Loucy (cell line): ENCODE data around the gene VHLL.

ENCODE experiments used
- EZH2phosphoT487 ChIP-seq: fragments of 200-600 bp; IDR thresholded peaks from 2 replicates; pipeline ENCODE4 v1.6.1; 2018; ENCODE audit warnings: antibody characterized with exemption, mild to moderate bottlenecking, moderate library complexity, borderline replicate concordance
- TF ChIP-seq, protein P1 (sequence below): fragments of 200-600 bp; sonication (generic); conservative IDR thresholded peaks from 2 replicates; pipeline ENCODE4 v1.5.1; 2014; ENCODE audit warnings: mild to moderate bottlenecking, antibody characterized with exemption, low read length

DNA sequence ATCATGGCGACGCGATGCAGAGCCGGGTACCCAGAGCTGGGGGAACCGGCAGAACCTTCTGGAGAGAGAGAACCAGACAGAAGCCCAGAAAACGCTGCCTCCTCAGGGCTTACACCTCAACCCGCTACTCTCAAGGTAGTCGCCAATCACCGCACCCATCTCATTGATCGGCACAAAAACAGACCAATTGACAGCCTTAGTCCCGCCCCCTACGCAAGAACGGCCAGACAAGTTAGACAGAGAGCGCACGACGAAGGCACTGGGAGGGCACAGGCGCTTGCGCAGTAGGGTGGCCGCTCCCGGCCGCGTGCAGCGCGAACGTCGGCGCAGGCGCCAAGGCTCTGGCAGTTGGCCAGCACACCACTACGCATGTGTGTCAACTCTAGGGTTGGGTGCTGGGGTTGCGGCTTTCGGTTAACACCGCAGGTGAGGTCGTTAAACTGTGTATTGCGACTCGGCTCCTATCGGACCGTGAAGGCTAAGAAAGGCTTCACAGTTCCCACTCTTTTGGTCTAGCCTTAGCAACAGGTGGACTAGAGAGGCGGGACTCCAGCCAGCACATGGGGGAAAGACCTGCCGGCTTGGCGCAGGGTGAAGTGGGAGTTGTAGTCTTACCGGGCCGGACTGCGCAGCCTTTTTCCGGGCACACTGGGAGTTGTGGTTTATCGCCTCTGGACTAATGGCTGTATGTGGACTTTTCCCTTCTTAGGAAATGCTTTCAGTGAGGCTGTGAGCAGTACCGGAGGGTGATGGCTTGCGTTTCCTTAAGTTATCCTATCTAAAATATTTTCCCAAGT, 39.3 kb upstream of the VHLL start, which contains the start of the genes CCT3 and TSACC:
- TF ChIP-seq EZH2phosphoT487, result no peak
- TF ChIP-seq, protein P1, sequence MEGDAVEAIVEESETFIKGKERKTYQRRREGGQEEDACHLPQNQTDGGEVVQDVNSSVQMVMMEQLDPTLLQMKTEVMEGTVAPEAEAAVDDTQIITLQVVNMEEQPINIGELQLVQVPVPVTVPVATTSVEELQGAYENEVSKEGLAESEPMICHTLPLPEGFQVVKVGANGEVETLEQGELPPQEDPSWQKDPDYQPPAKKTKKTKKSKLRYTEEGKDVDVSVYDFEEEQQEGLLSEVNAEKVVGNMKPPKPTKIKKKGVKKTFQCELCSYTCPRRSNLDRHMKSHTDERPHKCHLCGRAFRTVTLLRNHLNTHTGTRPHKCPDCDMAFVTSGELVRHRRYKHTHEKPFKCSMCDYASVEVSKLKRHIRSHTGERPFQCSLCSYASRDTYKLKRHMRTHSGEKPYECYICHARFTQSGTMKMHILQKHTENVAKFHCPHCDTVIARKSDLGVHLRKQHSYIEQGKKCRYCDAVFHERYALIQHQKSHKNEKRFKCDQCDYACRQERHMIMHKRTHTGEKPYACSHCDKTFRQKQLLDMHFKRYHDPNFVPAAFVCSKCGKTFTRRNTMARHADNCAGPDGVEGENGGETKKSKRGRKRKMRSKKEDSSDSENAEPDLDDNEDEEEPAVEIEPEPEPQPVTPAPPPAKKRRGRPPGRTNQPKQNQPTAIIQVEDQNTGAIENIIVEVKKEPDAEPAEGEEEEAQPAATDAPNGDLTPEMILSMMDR, result no peak
